ENCODE measurements around the gene IL18. TPM values are rescaled to one million over a fixed set of nuclear protein-coding genes. Genes with fewer than 3 reads are reported as not detected.
"Not testable (repeated sequence)": the region's sequence is repeated elsewhere in the genome, so short reads cannot be mapped to it uniquely, and the experiment has no call there.

Gene IL18
- total RNA-seq, 2 donors from 2014 or later: 4.0 to 8.8 TPM

DNA sequence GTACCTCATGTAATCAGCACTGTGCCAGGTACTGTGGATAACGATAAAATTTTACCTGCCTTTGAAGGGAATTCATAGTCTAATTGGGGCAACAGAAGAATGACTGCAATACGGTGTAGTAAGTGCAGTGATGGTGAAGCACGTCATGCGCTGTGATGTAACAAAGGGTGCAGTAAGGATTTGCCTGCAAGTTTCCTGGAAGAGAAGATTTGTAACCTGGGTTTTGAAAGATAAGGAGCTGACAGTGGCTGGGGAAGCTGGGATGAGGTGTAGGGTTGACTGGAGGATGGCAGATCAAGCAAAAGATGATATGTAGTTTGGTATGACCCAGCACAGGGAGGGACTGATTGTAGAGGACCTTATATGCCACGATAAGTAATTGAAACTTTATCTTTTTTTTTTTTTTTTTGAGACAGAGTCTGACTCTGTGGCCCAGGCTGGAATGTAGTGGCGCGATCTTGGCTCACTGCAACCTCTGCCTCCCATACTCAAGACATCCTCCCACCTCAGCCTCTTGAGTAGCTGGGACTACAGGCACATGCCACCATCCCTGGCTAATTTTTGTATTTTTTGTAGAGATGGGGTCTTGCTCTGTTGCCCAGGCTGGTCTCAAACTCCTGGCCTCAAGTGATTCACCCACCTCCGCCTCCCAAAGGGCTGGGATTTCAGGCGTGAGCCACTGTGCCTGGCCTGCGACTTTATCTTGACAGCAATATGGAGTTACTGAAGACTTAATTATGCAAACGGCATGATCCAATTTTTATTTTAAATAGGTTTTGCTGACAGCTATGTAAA lies 66.0 kb downstream of the IL18 start:
- TF ChIP-seq POLR2AphosphoS5 (IDR thresholded peaks at IDR 0.05) (no peak), POLR2A (IDR thresholded peaks at IDR 0.05) (no peak), CTCF (IDR thresholded peaks at IDR 0.05) (no peak)
- DNase-seq (ENCODE audit: low spot score): no peak
- intact Hi-C loops (cut with DNase I): no loop called here
- H3K36me3 ChIP-seq: no peaks in the 10 kb centered on the region
- WGBS: 90% methylated on average over 11 of the region's 11 CpGs
- no peak overlapping the region for H3K4me3 ChIP-seq
- H3K27ac ChIP-seq: no peak overlapping the region
- H3K4me1 ChIP-seq (replicated peaks): no peaks in the 10 kb centered on the region
- H3K9me3 ChIP-seq: no peaks in the 10 kb centered on the region
- no peaks in the 10 kb centered on the region for H3K27me3 ChIP-seq (replicated peaks; ENCODE audit: insufficient read depth)

- TF ChIP-seq POLR2A (IDR thresholded peaks at IDR 0.05) (no peak), CTCF (IDR thresholded peaks at IDR 0.05) (no peak), POLR2AphosphoS5 (IDR thresholded peaks at IDR 0.05) (no peak)
- H3K27ac ChIP-seq: no peak overlapping the region
- DNase-seq (ENCODE audit: low spot score): no peak
- H3K4me1 ChIP-seq (replicated peaks): no peaks in the 10 kb centered on the region
- peaks cover 0 to 1% of the 10 kb centered on the region in 2 donors for H3K36me3 ChIP-seq
- H3K27me3 ChIP-seq (replicated peaks; ENCODE audit: insufficient read depth): no peaks in the 10 kb centered on the region
- no peak overlapping the region for H3K4me3 ChIP-seq
- intact Hi-C loops (cut with DNase I): no loop called here
- no peaks in the 10 kb centered on the region for H3K9me3 ChIP-seq
Measured at GRCh38 chr11:112096194-112096593, 67.7 kb downstream of the IL18 start.

GRCh38 chr11:112095302-112095701 lies 68.6 kb downstream of the IL18 start:
- H3K36me3 ChIP-seq; H3K9me3 ChIP-seq; intact Hi-C loops (cut with DNase I); DNase-seq (ENCODE audit: low spot score); H3K27ac ChIP-seq; H3K27me3 ChIP-seq (replicated peaks; ENCODE audit: insufficient read depth); H3K4me1 ChIP-seq (replicated peaks); H3K4me3 ChIP-seq: not testable (repeated sequence)
- 95% methylated on average over 2 of the region's 2 CpGs for WGBS

Small RNA genes within 50 kb of the gene (small RNA-seq; reads per million reads assigned to genes)
- 0 reads per million in 2 donors for gene MRPS36P4

Other genes starting within 250 kb of the IL18 start
- gene C11orf52, start 245.2 kb downstream of the IL18 start, total RNA-seq: 10 to 100 TPM; 13.2 to 31.5 TPM
- 10 to 100 TPM; 32.9 to 35.2 TPM for gene DIXDC1, start 226.8 kb downstream of the IL18 start, total RNA-seq
- gene DLAT, start 138.7 kb downstream of the IL18 start, total RNA-seq: 10 to 100 TPM; 19.9 to 21.2 TPM
- 10 to 100 TPM in 1 of 2 donors, 1 to 10 TPM in 1; 1.1 to 13.7 TPM for gene PIH1D2, start 90.1 kb downstream of the IL18 start, total RNA-seq
- 10 to 100 TPM; 11.8 to 16.8 TPM for gene NKAPD1, start 89.8 kb downstream of the IL18 start, total RNA-seq
- gene TIMM8B, start 77.3 kb downstream of the IL18 start, total RNA-seq: 10 to 100 TPM; 43.1 to 49.5 TPM
- gene SDHD, start 77.2 kb downstream of the IL18 start, total RNA-seq: 100 to 1,000 TPM in 1 of 2 donors, 10 to 100 TPM in 1; 91.6 to 107 TPM
- 1 to 10 TPM in 1 of 2 donors, not detected in 1; 4.0 TPM for gene TEX12, start 3.3 kb upstream of the IL18 start, total RNA-seq
- 1 to 10 TPM; 3.2 to 9.1 TPM for gene BCO2, start 11.4 kb upstream of the IL18 start, total RNA-seq
- gene PTS, start 62.3 kb upstream of the IL18 start, total RNA-seq: 10 to 100 TPM; 24.4 to 28.7 TPM
- gene PLET1, start 96.8 kb upstream of the IL18 start, total RNA-seq: not detected